Lung (tissue), 12 donors: Measurements from ENCODE around the gene ATP9A. TPM values are rescaled to one million over a fixed set of nuclear protein-coding genes. Genes with fewer than 3 reads are reported as not detected.

Source experiments
- ATAC-seq: fragments of 200-7000 bp; cut with Tn5 transposase; one replicate; pipeline ENCODE4 v1.9.1; 2020; ENCODE audit warnings: moderate number of reproducible peaks; ENCODE audit not compliant: insufficient read depth, low FRiP score
- DNase-seq, 3 donors: peaks; one replicate each; pipeline ENCODE4 v3.0.0-alpha.2; 2013 to 2017
- H3K27ac ChIP-seq, 2 donors: one replicate each; pipeline ENCODE4 v1.5.1; 2013; ENCODE audit warnings: mild to moderate bottlenecking in 2 of 2, moderate library complexity in 2 of 2, control low read depth in 1 of 2, inconsistent platforms in 1 of 2, low read depth in 1 of 2, low read length in 1 of 2
- H3K27me3 ChIP-seq, 3 donors: one replicate each; pipeline ENCODE4 v1.5.1; 2013; ENCODE audit warnings: low read length in 2 of 3; ENCODE audit not compliant: control insufficient read depth in 3 of 3, insufficient read depth in 3 of 3
- H3K36me3 ChIP-seq, 4 donors: one replicate each; pipeline ENCODE4 v1.5.1; 2013; ENCODE audit warnings: low read length in 4 of 4, mild to moderate bottlenecking in 1 of 4, moderate library complexity in 1 of 4; ENCODE audit not compliant: control insufficient read depth in 4 of 4, insufficient read depth in 4 of 4
- H3K4me1 ChIP-seq, 5 donors: one replicate each; pipeline ENCODE4 v1.5.1; 2013; ENCODE audit warnings: low read length in 5 of 5, mild to moderate bottlenecking in 2 of 5, moderate library complexity in 1 of 5; ENCODE audit not compliant: control insufficient read depth in 5 of 5, insufficient read depth in 5 of 5
- H3K4me3 ChIP-seq: one replicate; pipeline ENCODE4 v1.5.1; 2013; ENCODE audit warnings: mild to moderate bottlenecking, control low read depth, moderate library complexity
- H3K9ac ChIP-seq, 2 donors: one replicate each; pipeline ENCODE4 v1.5.1; 2013; ENCODE audit warnings: low read length in 2 of 2, control low read depth in 1 of 2; ENCODE audit not compliant: insufficient read depth in 1 of 2
- H3K9me3 ChIP-seq, 4 donors: one replicate each; pipeline ENCODE4 v1.5.1; 2013; ENCODE audit warnings: low read length in 3 of 4, mild to moderate bottlenecking in 1 of 4, moderate library complexity in 1 of 4; ENCODE audit not compliant: control insufficient read depth in 4 of 4, insufficient read depth in 3 of 4
- CTCF ChIP-seq: IDR thresholded peaks from 2 replicates; pipeline ENCODE4 v1.5.1; 2012; ENCODE audit warnings: mild to moderate bottlenecking; ENCODE audit errors: control extremely low read depth, extremely low read depth
- WGBS, 2 donors: extraction: QIAGEN DNeasy Blood & Tissue Kit; methylation state at CpG; one replicate each; pipeline ENCODE4 v1.1.7; 2013; 5-methylcytosine and 5-hydroxymethylcytosine counted together
- polyA plus RNA-seq, 2 donors: library from polyadenylated mRNA; stranded (reverse); fragments of 200-250 nt; gene quantifications; one replicate each; pipeline ENCODE4 v1.2.1, GENCODE V29; 2013
- total RNA-seq, 2 donors: library from RNA; depleted of rRNA in 1 of 2; stranded (reverse); fragments of >200 nt in 1 of 2; gene quantifications; one replicate each; pipeline ENCODE4 v1.2.1, GENCODE V29; 2014 to 2021
- donor health status: control.
- donor health status: control.
- donor health status: Bipolar disorder and iron deficiency.
- donor health status: healthy.
- donor health status: DM: yes; HTN: yes; CAD: no.

The ATP9A gene
- total and polyA plus RNA-seq, 4 donors = 3.3 to 43.6 (median 14.9) TPM

GRCh38 chr20:51750037-51750769 lies 18.0 kb downstream of the ATP9A start:
- no peak overlapping the region for H3K9ac ChIP-seq
- H3K27ac ChIP-seq = peak overlapping the region in 1 of 2 donors; percentile 26
- ATAC-seq (peak; percentile 86), DNase-seq (no peak)
- TF ChIP-seq CTCF = no peak
- H3K9me3 ChIP-seq = no peaks in the 10 kb centered on the region
- no peak overlapping the region for H3K4me3 ChIP-seq
- no peaks in the 10 kb centered on the region for H3K36me3 ChIP-seq
- peaks cover 0 to 12% (median 4%) of the 10 kb centered on the region in 5 donors for H3K4me1 ChIP-seq
- no peaks in the 10 kb centered on the region for H3K27me3 ChIP-seq
- WGBS, 2 donors = 70 to 82% methylated on average over 19 of the region's 19 CpGs

GRCh38 chr20:51749674-51750036 lies 18.5 kb downstream of the ATP9A start:
- TF ChIP-seq CTCF = no peak
- no peaks in the 10 kb centered on the region for H3K36me3 ChIP-seq
- H3K4me3 ChIP-seq = no peak overlapping the region
- no peaks in the 10 kb centered on the region for H3K9me3 ChIP-seq
- peaks cover 0 to 12% (median 4%) of the 10 kb centered on the region in 5 donors for H3K4me1 ChIP-seq
- H3K27me3 ChIP-seq = no peaks in the 10 kb centered on the region
- WGBS, 2 donors = 8 to 43% methylated on average over 1 of the region's 1 CpG
- ATAC-seq = no peak
- H3K9ac ChIP-seq = no peak overlapping the region
- DNase-seq = no peak
- H3K27ac ChIP-seq = no peak overlapping the region

GRCh38 chr20:51747182-51747911 lies 20.8 kb downstream of the ATP9A start:
- Histone ChIP-seq H3K27ac (no peak overlapping the region), H3K9me3 (no peaks in the 10 kb centered on the region), H3K4me1 (peaks cover 0 to 15% (median under 1%) of the 10 kb centered on the region in 5 donors), H3K27me3 (no peaks in the 10 kb centered on the region), H3K4me3 (no peak overlapping the region), H3K9ac (no peak overlapping the region), H3K36me3 (no peaks in the 10 kb centered on the region)
- DNase-seq (no peak), ATAC-seq (no peak)
- 82 to 88% methylated on average over 7 of the region's 7 CpGs for WGBS, 2 donors
- TF ChIP-seq CTCF = no peak
